Astrocyte (in vitro differentiated cells and primary cell): Measurements from ENCODE around the gene CXCR4. TPM values are rescaled to one million over a fixed set of nuclear protein-coding genes. Genes with fewer than 3 reads are reported as not detected.

Source experiments
- DNase-seq: peaks from one replicate; pipeline ENCODE4 v3.0.0-alpha.2; 2010; ENCODE audit warnings: low read depth
- FAIRE-seq: peaks from 2 replicates; lab custom pipeline; 2011; peaks lifted over from hg19 to GRCh38; lab: Jason Lieb, UNC
- H2AFZ ChIP-seq: 2 replicates; pipeline ENCODE4 v1.6.0; 2012; ENCODE audit warnings: low read depth, low read length, inconsistent platforms
- H3K27ac ChIP-seq: 2 replicates; pipeline ENCODE4 v1.5.1; 2011; ENCODE audit warnings: low read depth, low read length, inconsistent platforms
- H3K27me3 ChIP-seq: 2 replicates; pipeline ENCODE4 v1.6.0; 2011; ENCODE audit warnings: low read length, inconsistent platforms; ENCODE audit not compliant: insufficient read depth
- H3K36me3 ChIP-seq: 2 replicates; pipeline ENCODE4 v1.5.1; 2011; ENCODE audit warnings: low read length, inconsistent platforms; ENCODE audit not compliant: insufficient read depth
- H3K4me1 ChIP-seq: 2 replicates; pipeline ENCODE4 v1.5.1; 2011; ENCODE audit warnings: low read length, inconsistent platforms; ENCODE audit not compliant: insufficient read depth
- H3K4me2 ChIP-seq: 2 replicates; pipeline ENCODE4 v1.6.0; 2012; ENCODE audit warnings: low read length, inconsistent platforms
- H3K4me3 ChIP-seq: 2 replicates; pipeline ENCODE4 v1.5.1; 2011; ENCODE audit warnings: low read depth, mild to moderate bottlenecking, low read length, inconsistent platforms; ENCODE audit not compliant: insufficient read depth
- H3K79me2 ChIP-seq: 2 replicates; pipeline ENCODE4 v1.6.0; 2012; ENCODE audit warnings: mild to moderate bottlenecking, low read length, inconsistent platforms; ENCODE audit not compliant: insufficient read depth
- H3K9ac ChIP-seq: 2 replicates; pipeline ENCODE4 v1.6.0; 2012; ENCODE audit warnings: mild to moderate bottlenecking, low read length, inconsistent platforms
- H3K9me3 ChIP-seq: 2 replicates; pipeline ENCODE4 v1.5.1; 2012; ENCODE audit warnings: low read depth, mild to moderate bottlenecking, low read length, inconsistent platforms; ENCODE audit not compliant: insufficient read depth
- H4K20me1 ChIP-seq: 2 replicates; pipeline ENCODE4 v1.6.0; 2012; ENCODE audit warnings: low read length, inconsistent platforms; ENCODE audit not compliant: insufficient read depth
- H3K27ac Mint-ChIP-seq: one replicate; pipeline ENCODE4 v1.8.0; 2021; ENCODE audit warnings: mild to moderate bottlenecking, mixed read lengths; ENCODE audit not compliant: unreplicated experiment
- H3K27me3 Mint-ChIP-seq: one replicate; pipeline ENCODE4 v1.8.0; 2021; ENCODE audit warnings: low read depth, mixed read lengths; ENCODE audit not compliant: unreplicated experiment
- H3K36me3 Mint-ChIP-seq: one replicate; pipeline ENCODE4 v1.8.0; 2021; ENCODE audit warnings: low read depth, mixed read lengths; ENCODE audit not compliant: unreplicated experiment
- H3K4me1 Mint-ChIP-seq: one replicate; pipeline ENCODE4 v1.8.0; 2021; ENCODE audit warnings: low read depth, mixed read lengths; ENCODE audit not compliant: unreplicated experiment
- H3K4me3 Mint-ChIP-seq: one replicate; pipeline ENCODE4 v1.8.0; 2021; ENCODE audit warnings: mild to moderate bottlenecking, moderate library complexity, mixed read lengths; ENCODE audit not compliant: unreplicated experiment
- H3K9me3 Mint-ChIP-seq: one replicate; pipeline ENCODE4 v1.8.0; 2021; ENCODE audit warnings: mild to moderate bottlenecking, mixed read lengths; ENCODE audit not compliant: unreplicated experiment
- CTCF ChIP-seq: IDR thresholded peaks from 2 replicates; pipeline ENCODE4 v1.5.1; 2011; ENCODE audit warnings: low read depth, mild to moderate bottlenecking, inconsistent platforms, low read length, moderate library complexity; ENCODE audit not compliant: insufficient read depth
- EZH2 ChIP-seq: IDR thresholded peaks from 2 replicates; pipeline ENCODE4 v1.6.1; 2012; ENCODE audit warnings: mild to moderate bottlenecking, low read length, inconsistent platforms; ENCODE audit not compliant: insufficient read depth
- total RNA-seq: library from RNA; stranded (reverse); gene quantifications from 2 replicates; pipeline ENCODE4 v1.2.1, GENCODE V29; 2021

CXCR4 gene
- total RNA-seq, 1 donor from 2014 or later = 4.1 TPM

DNA sequence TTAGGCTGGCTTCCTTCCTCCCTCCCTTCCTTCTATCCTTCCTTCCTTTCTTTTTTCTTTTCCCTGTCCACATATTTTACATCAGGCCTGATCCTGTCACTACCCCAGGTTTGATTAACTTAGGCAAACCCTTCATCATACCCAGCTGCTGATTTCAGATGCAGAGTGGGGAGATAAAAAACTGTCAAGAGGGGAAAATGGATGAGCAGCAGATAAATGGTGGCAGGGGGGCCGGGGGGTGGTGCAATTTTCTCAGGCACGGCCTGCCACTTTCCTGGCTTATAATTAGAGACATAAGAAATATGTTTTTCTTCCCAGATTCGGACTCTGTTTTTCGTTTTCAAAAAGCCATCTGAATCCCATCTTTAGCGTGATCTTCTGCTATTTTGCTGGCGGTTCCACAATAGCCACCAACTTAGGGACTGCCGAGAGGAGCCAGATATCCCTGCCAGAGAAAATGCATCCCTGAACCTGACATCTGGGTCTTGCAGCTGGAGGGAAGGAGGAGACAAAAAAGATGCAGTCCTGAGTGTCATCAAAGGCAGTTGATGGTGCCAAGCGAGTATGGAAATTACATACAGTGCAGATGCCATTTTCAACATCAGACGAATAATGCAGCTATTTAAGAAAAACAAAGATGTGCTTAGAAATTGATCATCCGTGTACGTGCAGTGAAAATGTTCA lies 49.9 kb downstream of the CXCR4 start:
- Mint-ChIP-seq H3K9me3 (peaks cover 10% of the 10 kb centered on the region), H3K27ac (no peak overlapping the region), H3K36me3 (no peaks in the 10 kb centered on the region), H3K27me3 (peaks cover 7% of the 10 kb centered on the region), H3K4me1 (peaks cover 10% of the 10 kb centered on the region), H3K4me3 (no peak overlapping the region)
- H3K4me2 ChIP-seq = no peak overlapping the region
- no peaks in the 10 kb centered on the region for H3K4me1 ChIP-seq
- no peaks in the 10 kb centered on the region for H3K27me3 ChIP-seq
- no peak for DNase-seq
- H3K79me2 ChIP-seq = no peaks in the 10 kb centered on the region
- H3K4me3 ChIP-seq = no peak overlapping the region
- H3K9me3 ChIP-seq = no peaks in the 10 kb centered on the region
- H3K9ac ChIP-seq = no peak overlapping the region
- H3K27ac ChIP-seq = no peak overlapping the region
- no peak for FAIRE-seq
- H2AFZ ChIP-seq = no peak overlapping the region
- no peaks in the 10 kb centered on the region for H3K36me3 ChIP-seq
- H4K20me1 ChIP-seq = no peaks in the 10 kb centered on the region
- TF ChIP-seq CTCF (no peak), EZH2 (no peak)

DNA sequence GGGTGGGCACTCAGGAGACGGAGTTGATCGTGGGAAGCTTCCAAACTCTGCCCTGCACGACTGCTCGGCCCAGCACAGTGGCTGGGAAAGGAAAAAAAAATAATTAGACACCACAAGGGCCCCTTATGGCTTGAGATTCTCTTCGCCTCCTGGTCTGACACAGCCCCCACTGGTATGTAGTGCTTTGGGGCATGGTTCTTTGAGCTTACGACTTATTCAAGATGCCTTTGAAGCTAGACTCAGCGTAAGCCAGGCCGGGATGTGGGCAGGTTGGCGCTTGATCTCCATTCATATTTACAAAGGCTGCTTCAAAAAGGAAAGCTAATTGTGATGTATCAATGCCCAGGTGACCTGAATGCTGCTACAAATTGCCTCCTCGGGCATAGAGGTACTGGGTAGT lies 50.5 kb downstream of the CXCR4 start:
- Mint-ChIP-seq H3K27me3 (peaks cover 7% of the 10 kb centered on the region), H3K27ac (no peak overlapping the region), H3K4me3 (no peak overlapping the region), H3K36me3 (no peaks in the 10 kb centered on the region), H3K9me3 (peaks cover 12% of the 10 kb centered on the region), H3K4me1 (peaks cover 10% of the 10 kb centered on the region)
- Histone ChIP-seq H2AFZ (no peak overlapping the region), H3K9ac (no peak overlapping the region), H3K27ac (no peak overlapping the region), H4K20me1 (no peaks in the 10 kb centered on the region), H3K4me1 (no peaks in the 10 kb centered on the region), H3K27me3 (no peaks in the 10 kb centered on the region), H3K4me3 (no peak overlapping the region), H3K36me3 (no peaks in the 10 kb centered on the region), H3K79me2 (no peaks in the 10 kb centered on the region), H3K4me2 (no peak overlapping the region), H3K9me3 (no peaks in the 10 kb centered on the region)
- FAIRE-seq (no peak), DNase-seq (no peak)
- TF ChIP-seq EZH2 (no peak), CTCF (no peak)

DNA sequence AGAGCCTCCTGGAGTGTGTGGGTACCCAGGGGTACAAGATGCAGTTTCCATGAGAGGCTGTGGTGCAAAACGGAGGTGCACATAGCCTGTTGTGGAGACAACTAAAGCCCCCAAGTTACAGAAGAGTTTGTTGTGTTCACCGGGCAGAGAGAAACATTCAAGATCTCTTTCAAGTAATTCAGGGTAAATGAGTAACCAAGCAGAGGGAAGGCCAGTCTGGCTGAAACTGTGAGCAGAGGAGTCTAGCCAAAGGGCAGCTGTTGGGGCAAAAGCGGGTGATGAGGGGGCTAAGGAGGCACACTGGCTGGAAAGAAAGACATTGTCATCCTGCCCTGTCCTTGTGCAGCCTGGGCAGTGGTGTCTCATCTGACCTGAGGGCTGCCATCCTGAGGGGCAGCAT lies 52.0 kb downstream of the CXCR4 start:
- Histone ChIP-seq H3K36me3 (no peaks in the 10 kb centered on the region), H4K20me1 (no peaks in the 10 kb centered on the region), H2AFZ (no peak overlapping the region), H3K79me2 (no peaks in the 10 kb centered on the region), H3K9me3 (no peaks in the 10 kb centered on the region), H3K27me3 (no peaks in the 10 kb centered on the region), H3K4me2 (no peak overlapping the region), H3K4me1 (no peaks in the 10 kb centered on the region), H3K9ac (no peak overlapping the region), H3K4me3 (no peak overlapping the region), H3K27ac (no peak overlapping the region)
- DNase-seq (no peak), FAIRE-seq (no peak)
- H3K27me3 Mint-ChIP-seq = peaks cover 7% of the 10 kb centered on the region
- H3K4me3 Mint-ChIP-seq = no peak overlapping the region
- TF ChIP-seq EZH2 (no peak), CTCF (no peak)
- peaks cover 10% of the 10 kb centered on the region for H3K4me1 Mint-ChIP-seq
- H3K9me3 Mint-ChIP-seq = peaks cover 12% of the 10 kb centered on the region
- no peaks in the 10 kb centered on the region for H3K36me3 Mint-ChIP-seq
- H3K27ac Mint-ChIP-seq = peak overlapping the region; percentile 36
